Activated naive CD4-positive, alpha-beta T cell treated with anti-CD3 and anti-CD28 coated beads, Interleukin-2, amount 10 ng/mL, durations not matched to agents 7 days and 5 days (primary cell): Measurements from ENCODE around the gene RPS6KA6.

ENCODE experiments used
- CTCF ChIA-PET: fragments of 350-600 bp; sonication (Branson Sonifier 250); formaldehyde crosslinking; loops from one replicate; lab custom pipeline; 2021; ENCODE audit warnings: antibody characterized with exemption; lab: Charles Lee
- DNase-seq: peaks from one replicate; pipeline ENCODE4 v3.0.0-alpha.2; 2020
- H3K27ac Mint-ChIP-seq: one replicate; pipeline ENCODE4 v1.8.0; 2021; ENCODE audit warnings: mild to moderate bottlenecking, moderate library complexity, mixed read lengths
- H3K27me3 Mint-ChIP-seq: one replicate; pipeline ENCODE4 v1.8.0; 2021; ENCODE audit warnings: mild to moderate bottlenecking, mixed read lengths
- H3K36me3 Mint-ChIP-seq: one replicate; pipeline ENCODE4 v1.8.0; 2021; ENCODE audit warnings: mixed read lengths
- H3K4me1 Mint-ChIP-seq: one replicate; pipeline ENCODE4 v1.8.0; 2021; ENCODE audit warnings: mixed read lengths
- H3K4me3 Mint-ChIP-seq: one replicate; pipeline ENCODE4 v1.8.0; 2021; ENCODE audit warnings: mild to moderate bottlenecking, moderate library complexity, mixed read lengths
- H3K9me3 Mint-ChIP-seq: one replicate; pipeline ENCODE4 v1.8.0; 2021; ENCODE audit warnings: mixed read lengths

Gene RPS6KA6

GRCh38 chrX:84186603-84187532, 1.1 kb downstream of the RPS6KA6 start:
- no peak for DNase-seq
- peaks cover 23% of the 10 kb centered on the region for H3K27me3 Mint-ChIP-seq
- peak overlapping the region; percentile 18 for H3K4me3 Mint-ChIP-seq
- H3K36me3 Mint-ChIP-seq = no peaks in the 10 kb centered on the region
- no peaks in the 10 kb centered on the region for H3K9me3 Mint-ChIP-seq
- no peak overlapping the region for H3K27ac Mint-ChIP-seq
- CTCF ChIA-PET = no interaction called here
- H3K4me1 Mint-ChIP-seq = peaks cover 5% of the 10 kb centered on the region

GRCh38 chrX:84182516-84182915, 5.5 kb downstream of the RPS6KA6 start:
- H3K4me1 Mint-ChIP-seq = peaks cover 5% of the 10 kb centered on the region
- H3K36me3 Mint-ChIP-seq = no peaks in the 10 kb centered on the region
- CTCF ChIA-PET = no interaction called here
- H3K4me3 Mint-ChIP-seq = no peak overlapping the region
- DNase-seq = no peak
- no peak overlapping the region for H3K27ac Mint-ChIP-seq
- peaks cover 9% of the 10 kb centered on the region for H3K27me3 Mint-ChIP-seq
- H3K9me3 Mint-ChIP-seq = no peaks in the 10 kb centered on the region

GRCh38 chrX:84175958-84176357, 12.0 kb downstream of the RPS6KA6 start:
- no peaks in the 10 kb centered on the region for H3K27me3 Mint-ChIP-seq
- no peaks in the 10 kb centered on the region for H3K9me3 Mint-ChIP-seq
- CTCF ChIA-PET = no interaction called here
- no peaks in the 10 kb centered on the region for H3K36me3 Mint-ChIP-seq
- no peaks in the 10 kb centered on the region for H3K4me1 Mint-ChIP-seq
- no peak for DNase-seq
- no peak overlapping the region for H3K4me3 Mint-ChIP-seq
- H3K27ac Mint-ChIP-seq = no peak overlapping the region

- H3K27ac Mint-ChIP-seq = no peak overlapping the region
- H3K4me3 Mint-ChIP-seq = no peak overlapping the region
- CTCF ChIA-PET = no interaction called here
- no peaks in the 10 kb centered on the region for H3K27me3 Mint-ChIP-seq
- H3K36me3 Mint-ChIP-seq = no peaks in the 10 kb centered on the region
- H3K9me3 Mint-ChIP-seq = no peaks in the 10 kb centered on the region
- no peak for DNase-seq
- H3K4me1 Mint-ChIP-seq = no peaks in the 10 kb centered on the region
These were observed 12.7 kb downstream of the RPS6KA6 start for GRCh38 chrX:84175274-84175673.

- H3K4me3 Mint-ChIP-seq = no peak overlapping the region
- H3K4me1 Mint-ChIP-seq = no peaks in the 10 kb centered on the region
- no peaks in the 10 kb centered on the region for H3K27me3 Mint-ChIP-seq
- CTCF ChIA-PET = no interaction called here
- H3K36me3 Mint-ChIP-seq = no peaks in the 10 kb centered on the region
- DNase-seq = no peak
- no peaks in the 10 kb centered on the region for H3K9me3 Mint-ChIP-seq
- H3K27ac Mint-ChIP-seq = no peak overlapping the region
These were observed 13.7 kb downstream of the RPS6KA6 start for GRCh38 chrX:84174348-84174747.

- no peak overlapping the region for H3K4me3 Mint-ChIP-seq
- no peaks in the 10 kb centered on the region for H3K9me3 Mint-ChIP-seq
These were observed 17.1 kb downstream of the RPS6KA6 start for GRCh38 chrX:84170931-84171330.

GRCh38 chrX:84168574-84168973, 19.4 kb downstream of the RPS6KA6 start:
- Mint-ChIP-seq H3K4me1 (no peaks in the 10 kb centered on the region), H3K27me3 (no peaks in the 10 kb centered on the region), H3K9me3 (no peaks in the 10 kb centered on the region), H3K36me3 (no peaks in the 10 kb centered on the region), H3K4me3 (no peak overlapping the region), H3K27ac (no peak overlapping the region)
- CTCF ChIA-PET = no interaction called here
- no peak for DNase-seq

More at GRCh38 chrX:84170931-84171330, 17.1 kb downstream of the RPS6KA6 start:
- no peaks in the 10 kb centered on the region for H3K4me1 Mint-ChIP-seq
- CTCF ChIA-PET = no interaction called here
- H3K36me3 Mint-ChIP-seq = no peaks in the 10 kb centered on the region
- no peak for DNase-seq
- no peaks in the 10 kb centered on the region for H3K27me3 Mint-ChIP-seq
- no peak overlapping the region for H3K27ac Mint-ChIP-seq

- no peaks in the 10 kb centered on the region for H3K4me1 Mint-ChIP-seq
- no peaks in the 10 kb centered on the region for H3K9me3 Mint-ChIP-seq
- H3K4me3 Mint-ChIP-seq = no peak overlapping the region
- no peak overlapping the region for H3K27ac Mint-ChIP-seq
- CTCF ChIA-PET = no interaction called here
- no peak for DNase-seq
- H3K27me3 Mint-ChIP-seq = no peaks in the 10 kb centered on the region
- no peaks in the 10 kb centered on the region for H3K36me3 Mint-ChIP-seq
These were observed 19.9 kb downstream of the RPS6KA6 start for GRCh38 chrX:84168095-84168494.

- CTCF ChIA-PET = no interaction called here
- Mint-ChIP-seq H3K9me3 (no peaks in the 10 kb centered on the region), H3K4me1 (no peaks in the 10 kb centered on the region), H3K36me3 (no peaks in the 10 kb centered on the region), H3K27ac (no peak overlapping the region), H3K27me3 (no peaks in the 10 kb centered on the region), H3K4me3 (no peak overlapping the region)
- no peak for DNase-seq
These were observed 22.3 kb downstream of the RPS6KA6 start for GRCh38 chrX:84165711-84166110.

- H3K4me1 Mint-ChIP-seq = no peaks in the 10 kb centered on the region
- H3K27me3 Mint-ChIP-seq = no peaks in the 10 kb centered on the region
- no peaks in the 10 kb centered on the region for H3K36me3 Mint-ChIP-seq
- no peaks in the 10 kb centered on the region for H3K9me3 Mint-ChIP-seq
- CTCF ChIA-PET = no interaction called here
- DNase-seq = no peak
- no peak overlapping the region for H3K27ac Mint-ChIP-seq
- H3K4me3 Mint-ChIP-seq = no peak overlapping the region
These were observed 25.6 kb downstream of the RPS6KA6 start for GRCh38 chrX:84162401-84162800.

- Mint-ChIP-seq H3K27me3 (no peaks in the 10 kb centered on the region), H3K36me3 (no peaks in the 10 kb centered on the region), H3K27ac (no peak overlapping the region), H3K4me3 (no peak overlapping the region), H3K9me3 (no peaks in the 10 kb centered on the region), H3K4me1 (no peaks in the 10 kb centered on the region)
- DNase-seq = no peak
- CTCF ChIA-PET = no interaction called here
These were observed 26.4 kb downstream of the RPS6KA6 start for GRCh38 chrX:84161641-84162040.

GRCh38 chrX:84160736-84161135, 27.3 kb downstream of the RPS6KA6 start:
- Mint-ChIP-seq H3K4me1 (no peaks in the 10 kb centered on the region), H3K9me3 (no peaks in the 10 kb centered on the region), H3K36me3 (no peaks in the 10 kb centered on the region), H3K27me3 (no peaks in the 10 kb centered on the region), H3K4me3 (no peak overlapping the region), H3K27ac (no peak overlapping the region)
- no peak for DNase-seq
- CTCF ChIA-PET = no interaction called here

- Mint-ChIP-seq H3K4me3 (no peak overlapping the region), H3K9me3 (no peaks in the 10 kb centered on the region), H3K36me3 (no peaks in the 10 kb centered on the region), H3K27me3 (no peaks in the 10 kb centered on the region), H3K27ac (no peak overlapping the region), H3K4me1 (no peaks in the 10 kb centered on the region)
- CTCF ChIA-PET = no interaction called here
- no peak for DNase-seq
These were observed 31.2 kb downstream of the RPS6KA6 start for GRCh38 chrX:84156821-84157220.

- H3K4me3 Mint-ChIP-seq = no peak overlapping the region
- no peaks in the 10 kb centered on the region for H3K36me3 Mint-ChIP-seq
- no peaks in the 10 kb centered on the region for H3K4me1 Mint-ChIP-seq
- CTCF ChIA-PET = no interaction called here
- no peaks in the 10 kb centered on the region for H3K9me3 Mint-ChIP-seq
- DNase-seq = no peak
- H3K27ac Mint-ChIP-seq = no peak overlapping the region
- H3K27me3 Mint-ChIP-seq = no peaks in the 10 kb centered on the region
These were observed 32.1 kb downstream of the RPS6KA6 start for GRCh38 chrX:84155938-84156337.

GRCh38 chrX:84153538-84153937, 34.5 kb downstream of the RPS6KA6 start:
- Mint-ChIP-seq H3K4me3 (no peak overlapping the region), H3K27ac (no peak overlapping the region), H3K4me1 (no peaks in the 10 kb centered on the region), H3K36me3 (no peaks in the 10 kb centered on the region), H3K9me3 (no peaks in the 10 kb centered on the region), H3K27me3 (no peaks in the 10 kb centered on the region)
- no peak for DNase-seq
- CTCF ChIA-PET = no interaction called here
